ENCODE data around the gene NCF1.
"Not testable (repeated sequence)": the region's sequence is repeated elsewhere in the genome, so short reads cannot be mapped to it uniquely, and the experiment has no call there.

GRCh38 chr7:74820146-74820805, 46.5 kb downstream of the NCF1 start:
- TF ChIP-seq CTCF, POLR2A (IDR thresholded peaks at IDR 0.05): not testable (repeated sequence)

Data from breast epithelium (tissue), 3 donors.